B cell (primary cell): ENCODE results near the gene KCNC3. TPM values are rescaled to one million over a fixed set of nuclear protein-coding genes. Genes with fewer than 3 reads are reported as not detected.

ENCODE experiments used
- ATAC-seq: fragments of 200-7000 bp; cut with Tn5 transposase; one replicate; pipeline ENCODE4 v1.10.0; 2021; ENCODE audit warnings: low read depth, mild to moderate bottlenecking, moderate number of reproducible peaks, moderate library complexity
- CTCF ChIA-PET: fragments of 350-600 bp; sonication (Branson Sonifier 250); formaldehyde crosslinking; loops from one replicate; lab custom pipeline; 2021; ENCODE audit warnings: antibody characterized with exemption, inconsistent platforms; lab: Charles Lee
- POLR2A ChIA-PET: fragments of 350-600 bp; sonication (Branson Sonifier 250); formaldehyde crosslinking; loops from one replicate; lab custom pipeline; 2021; ENCODE audit warnings: antibody characterized with exemption; lab: Charles Lee
- DNase-seq: peaks from one replicate; pipeline ENCODE4 v3.0.0; 2013
- H2AFZ ChIP-seq: 2 replicates; pipeline ENCODE4 v1.6.1; 2012; ENCODE audit warnings: mild to moderate bottlenecking, low read depth, low read length; ENCODE audit not compliant: insufficient read depth, poor library complexity, severe bottlenecking
- H3K27ac ChIP-seq, 2 donors: 1 replicate in 1 of 2; 2 replicates in 1 of 2; pipeline ENCODE4 v1.5.1; 2012 to 2013; ENCODE audit warnings: low read length in 2 of 2, mild to moderate bottlenecking in 2 of 2, moderate library complexity in 1 of 2
- H3K27me3 ChIP-seq, 4 experiments: fragments of 200-600 bp in 1 of 4; sonication (generic) in 1 of 4; replicated peaks in 1 of 4; 1 replicate in 2 of 4; 2 replicates in 2 of 4; pipeline versions ENCODE4 v1.6.1 to v1.7.0; 2013 to 2016; ENCODE audit warnings: low read length in 3 of 4, mild to moderate bottlenecking in 2 of 4, mixed read lengths in 1 of 4, moderate library complexity in 1 of 4; ENCODE audit not compliant: insufficient read depth in 4 of 4, control insufficient read depth in 3 of 4; ENCODE audit errors: control extremely low read depth in 1 of 4
- H3K36me3 ChIP-seq, 2 experiments: replicated peaks in 1 of 2; 1 replicate in 1 of 2; 2 replicates in 1 of 2; pipeline versions ENCODE4 v1.6.1 to v1.7.1; 2013; ENCODE audit warnings: low read length in 1 of 2; ENCODE audit not compliant: insufficient read depth in 2 of 2, control insufficient read depth in 1 of 2; ENCODE audit errors: control extremely low read depth in 1 of 2, extremely low read depth in 1 of 2
- H3K4me1 ChIP-seq, 2 donors: fragments of 200-600 bp in 1 of 2; sonication (generic) in 1 of 2; 1 replicate in 1 of 2; 2 replicates in 1 of 2; pipeline versions ENCODE4 v1.5.1 to v1.6.1; 2013 to 2017; ENCODE audit warnings: low read length in 2 of 2; ENCODE audit not compliant: control insufficient read depth in 2 of 2, insufficient read depth in 2 of 2
- H3K4me2 ChIP-seq: replicated peaks from 2 replicates; pipeline ENCODE3; 2012; ENCODE audit warnings: mild to moderate bottlenecking, low read depth, low read length; ENCODE audit not compliant: poor library complexity, severe bottlenecking
- H3K4me3 ChIP-seq, 5 experiments: fragments of 200-600 bp in 1 of 5; sonication (generic) in 1 of 5; 1 replicate in 3 of 5; 2 replicates in 2 of 5; pipeline versions ENCODE4 v1.5.1 to v1.7.0; 2011 to 2016; ENCODE audit warnings: low read length in 4 of 5, mild to moderate bottlenecking in 4 of 5, low read depth in 2 of 5, control low read depth in 1 of 5, moderate library complexity in 1 of 5; ENCODE audit not compliant: insufficient read depth in 1 of 5; ENCODE audit errors: control extremely low read depth in 1 of 5, extremely low read depth in 1 of 5
- H3K79me2 ChIP-seq: fragments of 200-600 bp; sonication (generic); one replicate; pipeline ENCODE4 v1.6.0; 2016; ENCODE audit warnings: low read length; ENCODE audit not compliant: control insufficient read depth, insufficient read depth
- H3K9ac ChIP-seq: fragments of 200-600 bp; sonication (generic); 2 replicates; pipeline ENCODE4 v1.6.1; 2017; ENCODE audit warnings: mild to moderate bottlenecking, low read length, moderate library complexity
- H3K9me3 ChIP-seq, 3 donors: one replicate each; pipeline versions ENCODE4 v1.6.1 to v1.7.1; 2013; ENCODE audit warnings: low read length in 2 of 3; ENCODE audit not compliant: control insufficient read depth in 2 of 3, insufficient read depth in 1 of 3; ENCODE audit errors: control extremely low read depth in 1 of 3
- H4K20me1 ChIP-seq: 2 replicates; pipeline ENCODE4 v1.6.0; 2012; ENCODE audit warnings: mild to moderate bottlenecking, low read length; ENCODE audit not compliant: insufficient read depth, control insufficient read depth, poor library complexity, severe bottlenecking
- H3K27ac Mint-ChIP-seq: one replicate; pipeline ENCODE4 v1.8.0; 2021; ENCODE audit warnings: mixed read lengths
- H3K27me3 Mint-ChIP-seq: one replicate; pipeline ENCODE4 v1.8.0; 2021; ENCODE audit warnings: mixed read lengths
- H3K4me1 Mint-ChIP-seq: one replicate; pipeline ENCODE4 v1.8.0; 2021; ENCODE audit warnings: mixed read lengths
- H3K4me3 Mint-ChIP-seq: one replicate; pipeline ENCODE4 v1.8.0; 2021; ENCODE audit warnings: mixed read lengths
- H3K9me3 Mint-ChIP-seq: one replicate; pipeline ENCODE4 v1.8.0; 2022; ENCODE audit warnings: mixed read lengths; ENCODE audit not compliant: insufficient read depth
- EZH2 ChIP-seq: IDR thresholded peaks from 2 replicates; pipeline ENCODE4 v1.6.1; 2012; ENCODE audit warnings: borderline replicate concordance, low read depth, mild to moderate bottlenecking, moderate library complexity, low read length; ENCODE audit not compliant: insufficient read depth, poor library complexity, severe bottlenecking
- WGBS: methylation state at CpG from one replicate; pipeline ENCODE4 v1.1.5; 2013; ENCODE audit warnings: missing lambda C conversion rate; ENCODE audit not compliant: insufficient coverage; 5-methylcytosine and 5-hydroxymethylcytosine counted together
- intact Hi-C: fragments of 100-400 bp; cut with micrococcal nuclease; formaldehyde crosslinking; loops from one replicate; pipeline ENCODE4 v1.10.0; 2022
- polyA plus RNA-seq: library from polyadenylated mRNA; depleted of rRNA; stranded (reverse); fragments of >200 nt; gene quantifications from 2 replicates; pipeline ENCODE4 v1.2.3, GENCODE V29; 2012
- total RNA-seq, 2 donors: library from RNA; stranded (reverse); fragments of 120-200 nt in 1 of 2; gene quantifications; 1 replicate in 1 of 2; 2 replicates in 1 of 2; pipeline versions ENCODE4 v1.2.3 to v1.2.4, GENCODE V29; 2013 to 2022
- TF ChIP-seq, protein P1 (sequence below): fragments of 200-600 bp; IDR thresholded peaks from one replicate; pipeline ENCODE4 v1.8.0; 2022; ENCODE audit warnings: antibody characterized with exemption, mild to moderate bottlenecking

Gene KCNC3
- total and polyA plus RNA-seq, 2 donors (not counting 1 experiment from before 2014, with no cell fraction given) = 12.3 to 23.0 TPM

DNA sequence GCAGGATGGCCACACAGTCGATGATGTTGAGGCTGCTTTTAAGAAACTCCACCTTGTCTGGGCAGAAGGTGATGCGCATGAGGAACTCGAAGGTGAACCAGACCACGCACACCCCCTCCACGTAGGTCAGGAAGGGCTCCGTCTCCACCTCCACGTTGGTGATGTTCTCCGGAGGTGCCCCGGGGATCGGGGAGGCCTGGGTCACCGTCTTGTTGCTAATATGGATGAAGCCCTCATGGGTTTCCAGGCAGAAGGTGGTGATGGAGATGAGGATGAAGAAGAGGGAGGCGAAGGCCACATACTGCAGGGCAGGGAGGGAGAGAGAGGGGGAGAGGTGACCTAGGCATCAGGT is 5.4 kb downstream of the KCNC3 start:
- Histone ChIP-seq H3K79me2 (peaks cover 14% of the 10 kb centered on the region), H2AFZ (no peak overlapping the region), H3K36me3 (peaks cover 0 to 3% of the 10 kb centered on the region in 2 experiments), H3K9me3 (peaks cover 0 to 24% (median 0%) of the 10 kb centered on the region in 3 donors), H3K27ac (no peak overlapping the region), H3K4me3 (no peak overlapping the region), H3K4me2 (no peak overlapping the region), H3K27me3 (peaks cover 0 to 9% (median 2%) of the 10 kb centered on the region in 4 experiments), H3K4me1 (peaks cover 23 to 31% of the 10 kb centered on the region in 2 donors), H4K20me1 (peaks cover 41% of the 10 kb centered on the region), H3K9ac (no peak overlapping the region)
- CTCF ChIA-PET = no interaction called here
- peaks cover 12% of the 10 kb centered on the region for H3K27me3 Mint-ChIP-seq
- no peak for ATAC-seq
- no peak for TF ChIP-seq EZH2
- TF ChIP-seq, protein P1, sequence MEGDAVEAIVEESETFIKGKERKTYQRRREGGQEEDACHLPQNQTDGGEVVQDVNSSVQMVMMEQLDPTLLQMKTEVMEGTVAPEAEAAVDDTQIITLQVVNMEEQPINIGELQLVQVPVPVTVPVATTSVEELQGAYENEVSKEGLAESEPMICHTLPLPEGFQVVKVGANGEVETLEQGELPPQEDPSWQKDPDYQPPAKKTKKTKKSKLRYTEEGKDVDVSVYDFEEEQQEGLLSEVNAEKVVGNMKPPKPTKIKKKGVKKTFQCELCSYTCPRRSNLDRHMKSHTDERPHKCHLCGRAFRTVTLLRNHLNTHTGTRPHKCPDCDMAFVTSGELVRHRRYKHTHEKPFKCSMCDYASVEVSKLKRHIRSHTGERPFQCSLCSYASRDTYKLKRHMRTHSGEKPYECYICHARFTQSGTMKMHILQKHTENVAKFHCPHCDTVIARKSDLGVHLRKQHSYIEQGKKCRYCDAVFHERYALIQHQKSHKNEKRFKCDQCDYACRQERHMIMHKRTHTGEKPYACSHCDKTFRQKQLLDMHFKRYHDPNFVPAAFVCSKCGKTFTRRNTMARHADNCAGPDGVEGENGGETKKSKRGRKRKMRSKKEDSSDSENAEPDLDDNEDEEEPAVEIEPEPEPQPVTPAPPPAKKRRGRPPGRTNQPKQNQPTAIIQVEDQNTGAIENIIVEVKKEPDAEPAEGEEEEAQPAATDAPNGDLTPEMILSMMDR = no peak
- H3K4me1 Mint-ChIP-seq = peaks cover 30% of the 10 kb centered on the region
- H3K4me3 Mint-ChIP-seq = no peak overlapping the region
- no peaks in the 10 kb centered on the region for H3K9me3 Mint-ChIP-seq
- intact Hi-C loops = loop anchor here (2.0 kb wide), 1 partner anchor 33 kb away; no protein-coding TSS in a partner anchor
- H3K27ac Mint-ChIP-seq = no peak overlapping the region
- no peak for DNase-seq
- POLR2A ChIA-PET = no interaction called here
- 93% methylated on average over 4 of the region's 12 CpGs for WGBS

DNA sequence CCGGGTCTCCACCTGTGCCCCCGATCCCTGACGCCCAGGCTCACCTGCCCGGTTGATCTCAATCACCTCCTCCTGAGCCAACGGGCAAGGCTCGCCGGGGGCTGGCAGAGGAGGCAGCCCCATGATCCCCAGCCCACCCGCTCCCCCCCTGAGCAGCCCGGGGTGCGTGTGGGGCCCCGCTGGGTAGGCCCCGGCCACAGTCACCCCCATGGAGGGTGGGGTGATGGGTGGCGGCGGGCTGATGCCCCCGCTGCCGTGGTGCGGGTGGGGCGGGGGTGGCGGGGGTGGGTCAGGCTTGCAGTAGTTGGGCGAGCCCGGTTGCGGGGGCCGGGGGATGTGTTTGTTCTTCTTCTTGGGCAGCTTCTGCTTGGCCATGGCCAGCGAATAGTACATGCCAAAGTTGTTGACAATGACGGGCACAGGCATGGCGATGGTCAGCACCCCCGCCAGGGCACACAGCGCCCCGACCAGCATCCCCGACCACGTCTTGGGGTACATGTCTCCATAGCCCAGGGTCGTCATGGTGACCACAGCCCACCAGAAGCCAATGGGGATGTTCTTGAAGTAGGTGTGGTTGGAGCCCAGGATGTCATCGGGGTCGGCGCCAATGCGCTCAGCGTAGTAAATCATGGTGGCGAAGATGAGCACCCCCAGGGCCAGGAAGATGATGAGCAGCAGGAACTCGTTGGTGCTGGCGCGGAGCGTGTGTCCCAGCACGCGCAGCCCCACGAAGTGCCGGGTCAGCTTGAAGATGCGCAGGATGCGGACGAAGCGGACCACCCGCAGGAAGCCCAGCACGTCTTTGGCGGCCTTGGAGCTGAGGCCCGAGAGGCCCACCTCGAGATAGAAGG is 6.0 kb downstream of the KCNC3 start:
- peaks cover 0 to 21% (median 0%) of the 10 kb centered on the region in 3 donors for H3K9me3 ChIP-seq
- H2AFZ ChIP-seq = no peak overlapping the region
- H3K4me2 ChIP-seq = no peak overlapping the region
- no peak for TF ChIP-seq EZH2
- TF ChIP-seq, protein P1 = no peak
- H3K27ac Mint-ChIP-seq = no peak overlapping the region
- no peak overlapping the region for H3K4me3 Mint-ChIP-seq
- no peak overlapping the region for H3K27ac ChIP-seq
- H4K20me1 ChIP-seq = peaks cover 41% of the 10 kb centered on the region
- no peaks in the 10 kb centered on the region for H3K9me3 Mint-ChIP-seq
- no peak overlapping the region for H3K4me3 ChIP-seq
- intact Hi-C loops = no loop called here
- peaks cover 30% of the 10 kb centered on the region for H3K4me1 Mint-ChIP-seq
- H3K27me3 ChIP-seq = peaks cover 0 to 9% (median 2%) of the 10 kb centered on the region in 4 experiments
- peaks cover 14% of the 10 kb centered on the region for H3K79me2 ChIP-seq
- DNase-seq (no peak), ATAC-seq (no peak)
- WGBS = 97% methylated on average over 50 of the region's 55 CpGs
- peaks cover 23 to 28% of the 10 kb centered on the region in 2 donors for H3K4me1 ChIP-seq
- CTCF ChIA-PET = no interaction called here
- H3K9ac ChIP-seq = no peak overlapping the region
- H3K27me3 Mint-ChIP-seq = peaks cover 12% of the 10 kb centered on the region
- POLR2A ChIA-PET = no interaction called here
- peaks cover 0 to 3% of the 10 kb centered on the region in 2 experiments for H3K36me3 ChIP-seq
